H9 (cell line): Measurements from ENCODE around the gene ELMO2. TPM values are rescaled to one million over a fixed set of nuclear protein-coding genes. Genes with fewer than 3 reads are reported as not detected.

Source experiments
- DNase-seq: peaks from one replicate; pipeline ENCODE4 v3.0.0-alpha.2; 2017
- H2AFZ ChIP-seq: one replicate; pipeline ENCODE4 v1.6.1; 2013; ENCODE audit warnings: mild to moderate bottlenecking, low read length, control low read depth, moderate library complexity
- H2AK5ac ChIP-seq: 2 replicates; pipeline ENCODE4 v1.6.1; 2013; ENCODE audit warnings: low read length, control low read depth, mixed read lengths; ENCODE audit not compliant: insufficient read length
- H2BK120ac ChIP-seq: one replicate; pipeline ENCODE4 v1.6.1; 2013; ENCODE audit warnings: low read depth, mild to moderate bottlenecking, low read length, control low read depth, inconsistent platforms; ENCODE audit not compliant: poor library complexity, severe bottlenecking
- H2BK12ac ChIP-seq: 2 replicates; pipeline ENCODE4 v1.6.1; 2013; ENCODE audit warnings: low read length, control low read depth, mixed read lengths, low read depth; ENCODE audit not compliant: insufficient read length
- H2BK15ac ChIP-seq: 2 replicates; pipeline ENCODE4 v1.6.1; 2013; ENCODE audit warnings: low read depth, low read length, control low read depth
- H2BK20ac ChIP-seq: one replicate; pipeline ENCODE4 v1.6.1; 2013; ENCODE audit warnings: low read depth, mild to moderate bottlenecking, low read length, control low read depth, inconsistent platforms; ENCODE audit not compliant: poor library complexity, severe bottlenecking
- H2BK5ac ChIP-seq: 2 replicates; pipeline ENCODE4 v1.6.1; 2013; ENCODE audit warnings: low read length, control low read depth, mixed read lengths; ENCODE audit not compliant: insufficient read length
- H3K14ac ChIP-seq: 2 replicates; pipeline ENCODE4 v1.6.1; 2013; ENCODE audit warnings: low read length, control low read depth; ENCODE audit not compliant: insufficient read depth
- H3K18ac ChIP-seq: 2 replicates; pipeline ENCODE4 v1.6.1; 2013; ENCODE audit warnings: low read depth, mild to moderate bottlenecking, mixed read lengths, low read length, control low read depth; ENCODE audit not compliant: insufficient read length
- H3K23ac ChIP-seq: 2 replicates; pipeline ENCODE4 v1.6.1; 2013; ENCODE audit warnings: low read length, control low read depth, mixed read lengths, low read depth; ENCODE audit not compliant: insufficient read length
- H3K23me2 ChIP-seq: 2 replicates; pipeline ENCODE4 v1.6.1; 2013; ENCODE audit warnings: low read depth, mild to moderate bottlenecking, mixed read lengths, low read length, control low read depth; ENCODE audit not compliant: insufficient read length, poor library complexity, severe bottlenecking
- H3K27ac ChIP-seq: 2 replicates; pipeline ENCODE4 v1.5.1; 2013; ENCODE audit warnings: low read length, control low read depth, mixed read lengths, low read depth; ENCODE audit not compliant: insufficient read length
- H3K27me3 ChIP-seq: 2 replicates; pipeline ENCODE4 v1.6.1; 2013; ENCODE audit warnings: low read length, control low read depth, inconsistent platforms; ENCODE audit not compliant: insufficient read depth
- H3K4ac ChIP-seq: 2 replicates; pipeline ENCODE4 v1.6.1; 2013; ENCODE audit warnings: low read depth, mild to moderate bottlenecking, control low read depth, inconsistent platforms, low read length, moderate library complexity
- H3K4me1 ChIP-seq: 2 replicates; pipeline ENCODE4 v1.6.1; 2013; ENCODE audit warnings: low read length, control low read depth, inconsistent platforms; ENCODE audit not compliant: insufficient read depth
- H3K4me2 ChIP-seq: 2 replicates; pipeline ENCODE4 v1.6.1; 2013; ENCODE audit warnings: low read length, control low read depth, mixed read lengths; ENCODE audit not compliant: insufficient read length, insufficient read depth
- H3K56ac ChIP-seq: 2 replicates; pipeline ENCODE4 v1.6.1; 2013; ENCODE audit warnings: low read depth, mild to moderate bottlenecking, mixed read lengths, low read length, control low read depth; ENCODE audit not compliant: insufficient read length
- H3K79me1 ChIP-seq: 2 replicates; pipeline ENCODE4 v1.6.1; 2013; ENCODE audit warnings: low read depth, mild to moderate bottlenecking, moderate library complexity, low read length, control low read depth, inconsistent platforms; ENCODE audit not compliant: insufficient read depth, poor library complexity, severe bottlenecking
- H3K79me2 ChIP-seq: 2 replicates; pipeline ENCODE4 v1.6.1; 2013; ENCODE audit warnings: low read length, control low read depth, inconsistent platforms; ENCODE audit not compliant: insufficient read depth
- H3K9ac ChIP-seq: 2 replicates; pipeline ENCODE4 v1.6.1; 2013; ENCODE audit warnings: low read length, control low read depth, mixed read lengths; ENCODE audit not compliant: insufficient read length; ENCODE audit errors: extremely low read depth
- H3K9me3 ChIP-seq: one replicate; pipeline ENCODE4 v1.6.1; 2013; ENCODE audit warnings: low read depth, low read length, inconsistent platforms; ENCODE audit not compliant: control insufficient read depth
- H3T11ph ChIP-seq: one replicate; pipeline ENCODE4 v1.6.1; 2013; ENCODE audit warnings: mild to moderate bottlenecking, low read length, control low read depth, inconsistent platforms
- H4K20me1 ChIP-seq: one replicate; pipeline ENCODE4 v1.6.1; 2013; ENCODE audit not compliant: control insufficient read depth, insufficient read length, insufficient read depth
- H4K5ac ChIP-seq: 2 replicates; pipeline ENCODE4 v1.6.1; 2013; ENCODE audit warnings: low read depth, mild to moderate bottlenecking, mixed read lengths, low read length, control low read depth; ENCODE audit not compliant: insufficient read length
- H4K8ac ChIP-seq: replicated peaks from 2 replicates; pipeline ENCODE4 v1.6.1; 2013; ENCODE audit warnings: low read length, control low read depth, mixed read lengths, low read depth; ENCODE audit not compliant: insufficient read length
- H4K91ac ChIP-seq: 2 replicates; pipeline ENCODE4 v1.6.1; 2013; ENCODE audit warnings: low read depth, mild to moderate bottlenecking, moderate library complexity, mixed read lengths, low read length, control low read depth; ENCODE audit not compliant: insufficient read length
- H3K27ac Mint-ChIP-seq, 3 experiments: 2 replicates in 2 of 3; 3 replicates in 1 of 3; pipeline ENCODE4 v1.8.0; 2020 to 2021; ENCODE audit warnings: mixed read lengths in 3 of 3, mild to moderate bottlenecking in 1 of 3, moderate library complexity in 1 of 3
- H3K27me3 Mint-ChIP-seq: 2 replicates; pipeline ENCODE4 v1.8.0; 2021; ENCODE audit warnings: low read depth, mild to moderate bottlenecking, moderate library complexity, mixed read lengths
- H3K36me3 Mint-ChIP-seq, 3 experiments: 2 replicates in 2 of 3; 3 replicates in 1 of 3; pipeline ENCODE4 v1.8.0; 2020 to 2021; ENCODE audit warnings: low read depth in 3 of 3, mixed read lengths in 3 of 3; ENCODE audit not compliant: insufficient read depth in 1 of 3
- H3K4me1 Mint-ChIP-seq, 2 experiments: 2 replicates each; pipeline ENCODE4 v1.8.0; 2020; ENCODE audit warnings: mixed read lengths in 2 of 2
- H3K4me3 Mint-ChIP-seq, 2 experiments: 2 replicates in 1 of 2; 3 replicates in 1 of 2; pipeline ENCODE4 v1.8.0; 2020 to 2021; ENCODE audit warnings: mild to moderate bottlenecking in 2 of 2, mixed read lengths in 2 of 2, moderate library complexity in 1 of 2
- H3K9me3 Mint-ChIP-seq, 2 experiments: 2 replicates in 1 of 2; 3 replicates in 1 of 2; pipeline ENCODE4 v1.8.0; 2020; ENCODE audit warnings: mild to moderate bottlenecking in 2 of 2, mixed read lengths in 2 of 2, moderate library complexity in 1 of 2
- CTCF ChIP-seq: fragments of 200-600 bp; sonication (generic); conservative IDR thresholded peaks from 3 replicates; pipeline ENCODE4 v1.8.0; 2021; ENCODE audit warnings: antibody characterized with exemption, mild to moderate bottlenecking
- WGBS: extraction: QIAGEN DNeasy Blood & Tissue Kit; methylation state at CpG from one replicate; pipeline ENCODE4 v1.1.7; 2013; ENCODE audit warnings: missing lambda C conversion rate, low lambda C conversion rate, mixed read lengths; ENCODE audit not compliant: insufficient read length; ENCODE audit errors: extremely low coverage; 5-methylcytosine and 5-hydroxymethylcytosine counted together
- total RNA-seq: library from RNA; stranded (reverse); gene quantifications from 2 replicates; pipeline ENCODE4 v1.2.1, GENCODE V29; 2021

ELMO2 gene
- total RNA-seq, 1 experiment from 2014 or later: 32.5 TPM

- Mint-ChIP-seq H3K36me3 (peaks cover 8 to 59% (median 45%) of the 10 kb centered on the region in 3 experiments; a peak in 6 of 7 replicates), H3K4me3 (peak overlapping the region; percentile 88 to 91), H3K9me3 (no peaks in the 10 kb centered on the region), H3K27me3 (no peaks in the 10 kb centered on the region; the same call in 1 of the 2 replicates), H3K27ac (peak overlapping the region; percentile 78 to 96 (median 81); a peak in 6 of 7 replicates), H3K4me1 (peaks cover 13 to 16% of the 10 kb centered on the region in 2 experiments)
- H3K23me2 ChIP-seq: peaks cover 4% of the 10 kb centered on the region
- H2BK12ac ChIP-seq: no peak overlapping the region
- H3K27ac ChIP-seq: no peak overlapping the region
- no peak overlapping the region for H2AK5ac ChIP-seq
- no peak overlapping the region; the same call in 1 of the 2 replicates for H2BK15ac ChIP-seq
- H3K9me3 ChIP-seq: no peaks in the 10 kb centered on the region
- H3K9ac ChIP-seq: peak overlapping the region; percentile 74
- no peak overlapping the region for H3K4ac ChIP-seq
- H2BK5ac ChIP-seq: no peak overlapping the region
- peak overlapping the region; percentile 89 for H3K18ac ChIP-seq
- H3K27me3 ChIP-seq: no peaks in the 10 kb centered on the region
- H3K79me2 ChIP-seq: no peaks in the 10 kb centered on the region; the same call in 1 of the 2 replicates
- H4K8ac ChIP-seq: no peak overlapping the region
- no peak for TF ChIP-seq CTCF
- no peak overlapping the region for H3K56ac ChIP-seq
- H2BK20ac ChIP-seq: no peak overlapping the region
- H2AFZ ChIP-seq: no peak overlapping the region
- H3K23ac ChIP-seq: no peak overlapping the region
- no peaks in the 10 kb centered on the region for H3K79me1 ChIP-seq
- H2BK120ac ChIP-seq: no peak overlapping the region
- DNase-seq: peak; percentile 91
- peaks cover 2% of the 10 kb centered on the region for H4K20me1 ChIP-seq
- no CpG with 5 or more reads among the region's 64 CpGs for WGBS
- H4K91ac ChIP-seq: no peak overlapping the region
- no peak overlapping the region for H3T11ph ChIP-seq
- peak overlapping the region; percentile 91 for H3K4me2 ChIP-seq
- H4K5ac ChIP-seq: no peak overlapping the region
- H3K4me1 ChIP-seq: no peaks in the 10 kb centered on the region
- peak overlapping the region; percentile 78 for H3K14ac ChIP-seq
These were observed 42.3 kb downstream of the ELMO2 start for GRCh38 chr20:46363874-46364669.
